Stomach smooth muscle (tissue), 2 donors: ENCODE measurements around the gene ASB10.

ENCODE experiments used
- H3K27ac ChIP-seq: one replicate; pipeline ENCODE4 v1.7.0; 2013; ENCODE audit warnings: mild to moderate bottlenecking, low read length, inconsistent platforms
- H3K27me3 ChIP-seq, 2 donors: one replicate each; pipeline ENCODE4 v1.7.0; 2013; ENCODE audit warnings: low read length in 2 of 2; ENCODE audit not compliant: insufficient read depth in 2 of 2, control insufficient read depth in 1 of 2
- H3K36me3 ChIP-seq, 2 donors: one replicate each; pipeline ENCODE4 v1.7.0; 2013; ENCODE audit warnings: low read length in 2 of 2; ENCODE audit not compliant: control insufficient read depth in 2 of 2, insufficient read depth in 2 of 2
- H3K4me1 ChIP-seq: one replicate; pipeline ENCODE4 v1.7.0; 2013; ENCODE audit warnings: low read length; ENCODE audit not compliant: control insufficient read depth, insufficient read depth
- H3K4me3 ChIP-seq, 2 donors: one replicate each; pipeline ENCODE4 v1.7.0; 2013; ENCODE audit warnings: low read length in 2 of 2
- H3K9ac ChIP-seq, 2 donors: one replicate each; pipeline ENCODE4 v1.7.0; 2013; ENCODE audit warnings: low read length in 2 of 2, mild to moderate bottlenecking in 1 of 2
- H3K9me3 ChIP-seq, 2 donors: one replicate each; pipeline ENCODE4 v1.7.0; 2013; ENCODE audit warnings: low read length in 2 of 2; ENCODE audit not compliant: control insufficient read depth in 2 of 2
- donor health status: healthy.
- donor health status: Pancreatic carcinoma.

Gene ASB10

GRCh38 chr7:151128716-151129115, 58.3 kb downstream of the ASB10 start:
- H3K27ac ChIP-seq = no peak overlapping the region
- no peak overlapping the region for H3K9ac ChIP-seq
- H3K27me3 ChIP-seq = peaks cover 0 to 2% of the 10 kb centered on the region in 2 donors
- H3K36me3 ChIP-seq = peaks cover 27 to 53% of the 10 kb centered on the region in 2 donors
- H3K4me1 ChIP-seq = peaks cover 21% of the 10 kb centered on the region
- no peaks in the 10 kb centered on the region for H3K9me3 ChIP-seq
- no peak overlapping the region for H3K4me3 ChIP-seq

- Histone ChIP-seq H3K4me3 (no peak overlapping the region), H3K27me3 (peaks cover 0 to 2% of the 10 kb centered on the region in 2 donors), H3K27ac (no peak overlapping the region), H3K4me1 (peaks cover 22% of the 10 kb centered on the region), H3K9ac (no peak overlapping the region), H3K9me3 (no peaks in the 10 kb centered on the region), H3K36me3 (peaks cover 27 to 53% of the 10 kb centered on the region in 2 donors)
These were observed 58.9 kb downstream of the ASB10 start for GRCh38 chr7:151128144-151128543.

DNA sequence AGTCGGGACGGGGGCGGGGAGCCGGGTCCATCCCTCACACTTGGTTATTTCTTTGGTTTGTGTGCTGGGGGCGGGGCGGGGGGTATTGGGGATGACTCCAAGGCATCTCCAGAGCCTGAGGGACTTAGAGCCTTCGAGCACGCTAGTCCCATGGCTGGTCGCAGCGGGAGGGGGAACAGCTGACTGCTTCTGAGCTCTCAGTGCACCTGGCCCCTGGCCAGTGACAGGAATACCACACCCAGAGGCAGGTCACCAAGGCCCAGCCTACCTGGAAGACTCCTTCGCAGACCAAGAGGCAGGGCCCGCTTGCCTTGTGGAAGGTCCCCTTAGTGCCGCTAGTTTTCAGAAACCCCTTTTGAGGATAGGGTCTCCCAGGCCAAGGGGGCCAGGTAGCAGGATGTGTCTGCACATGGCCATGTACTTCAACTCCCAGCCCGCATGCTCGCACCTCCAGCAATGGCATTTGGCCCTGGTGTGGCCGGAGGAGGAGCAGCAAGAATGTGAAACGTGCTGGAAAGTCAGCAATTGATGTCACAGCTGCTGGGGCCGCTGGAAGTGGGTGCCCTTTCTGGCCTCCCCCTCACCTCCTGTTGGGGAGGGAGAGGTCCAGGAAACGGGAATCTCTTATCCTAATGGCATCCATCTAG, 60.4 kb downstream of the ASB10 start:
- Histone ChIP-seq H3K4me1 (peaks cover 22% of the 10 kb centered on the region), H3K9me3 (no peaks in the 10 kb centered on the region), H3K36me3 (peaks cover 21 to 44% of the 10 kb centered on the region in 2 donors), H3K4me3 (no peak overlapping the region), H3K27ac (no peak overlapping the region), H3K27me3 (peaks cover 0 to 2% of the 10 kb centered on the region in 2 donors), H3K9ac (no peak overlapping the region)

GRCh38 chr7:151125846-151126481, 61.1 kb downstream of the ASB10 start:
- H3K4me3 ChIP-seq = peak overlapping the region; percentile 19 to 67
- peaks cover 0 to 2% of the 10 kb centered on the region in 2 donors for H3K27me3 ChIP-seq
- H3K27ac ChIP-seq = no peak overlapping the region
- peaks cover 22% of the 10 kb centered on the region for H3K4me1 ChIP-seq
- no peaks in the 10 kb centered on the region for H3K9me3 ChIP-seq
- H3K36me3 ChIP-seq = peaks cover 21 to 50% of the 10 kb centered on the region in 2 donors
- no peak overlapping the region for H3K9ac ChIP-seq
